ENCODE measurements around the gene GDPD3. TPM values are rescaled to one million over a fixed set of nuclear protein-coding genes. Genes with fewer than 3 reads are reported as not detected.

The GDPD3 gene
- total and polyA plus RNA-seq, 9 of the 15 experiments (the other 6 are each of a cell fraction or from before 2014, with no cell fraction given), result 0.47 to 3.9 (median 1.1) TPM

DNA sequence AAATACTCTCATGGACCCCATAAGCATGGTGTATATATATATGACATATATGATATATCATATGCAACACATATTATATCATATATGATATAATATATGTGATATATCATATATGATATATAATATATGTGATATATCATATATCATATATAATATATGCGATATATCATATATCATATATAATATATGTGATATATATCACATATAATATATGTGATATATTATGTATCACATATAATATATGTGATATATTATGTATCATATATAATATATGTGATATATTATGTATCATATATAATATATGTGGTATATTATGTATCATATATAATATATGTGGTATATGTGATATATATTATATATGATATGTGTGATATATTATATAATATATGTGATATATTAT is 31.6 kb upstream of the GDPD3 start:
- WGBS (ENCODE audit: insufficient coverage, low coverage, missing lambda C conversion rate), result 0% methylated on average over 1 of the region's 1 CpG
- Histone ChIP-seq H3K4me1 (replicated peaks in 1 of 2; ENCODE audit: control insufficient read depth in 2 of 2, insufficient read depth in 2 of 2, low read length in 2 of 2) (peaks cover under 1 to 5% of the 10 kb centered on the region in 2 experiments; a peak in 4 of 5 replicates), H3K27me3 (ENCODE audit: control insufficient read depth in 2 of 2, insufficient read depth in 2 of 2, low read length in 2 of 2) (no peaks in the 10 kb centered on the region), H3K4me2 (ENCODE audit: insufficient read depth, low read length) (no peak overlapping the region), H4K20me1 (replicated peaks; ENCODE audit: control insufficient read depth, insufficient read depth, low read length) (no peaks in the 10 kb centered on the region), H3K36me3 (ENCODE audit: control insufficient read depth, insufficient read depth, low read length) (no peaks in the 10 kb centered on the region), H3K27ac (ENCODE audit: extremely low read depth, low read depth, low read length) (no peak overlapping the region), H2AFZ (ENCODE audit: low read depth, low read length) (no peak overlapping the region), H3K4me3 (no peak overlapping the region), H3K9ac (ENCODE audit: insufficient read depth in 1 of 2, low read depth in 2 of 2, low read length in 2 of 2) (no peak overlapping the region), H3K79me2 (ENCODE audit: control insufficient read depth, insufficient read depth, low read length) (no peaks in the 10 kb centered on the region), H3K9me3 (replicated peaks; ENCODE audit: control insufficient read depth, insufficient read depth, low read depth, low read length) (peaks cover 8% of the 10 kb centered on the region; the same call in 1 of the 2 replicates), H3K9me1 (ENCODE audit: control insufficient read depth, insufficient read depth, low read length) (no peaks in the 10 kb centered on the region)
- POLR2A ChIA-PET, result interaction anchor here (1.1 kb wide), 1 partner anchor 8 kb away, joined by 5 read pairs; no protein-coding TSS in a partner anchor
- in situ Hi-C loops (cut with MboI) (loop anchor here (25.0 kb wide), 1 partner anchor 683 kb away; the partner anchor contains the start of genes BOLA2, SLX1B and SULT1A4), intact Hi-C loops (cut with micrococcal nuclease) (no loop called here)
- no peak for TF ChIP-seq ZNF146 (CRISPR knock-in tag; IDR thresholded peaks at IDR 0.05; ENCODE audit: unreplicated experiment)
- TF ChIP-seq SRSF3 (IDR thresholded peaks at IDR 0.05; ENCODE audit: insufficient read depth, low read length), result no peak
- no peak for TF ChIP-seq ZNF212 (CRISPR knock-in tag; IDR thresholded peaks at IDR 0.05)
- TF ChIP-seq, protein P1, sequence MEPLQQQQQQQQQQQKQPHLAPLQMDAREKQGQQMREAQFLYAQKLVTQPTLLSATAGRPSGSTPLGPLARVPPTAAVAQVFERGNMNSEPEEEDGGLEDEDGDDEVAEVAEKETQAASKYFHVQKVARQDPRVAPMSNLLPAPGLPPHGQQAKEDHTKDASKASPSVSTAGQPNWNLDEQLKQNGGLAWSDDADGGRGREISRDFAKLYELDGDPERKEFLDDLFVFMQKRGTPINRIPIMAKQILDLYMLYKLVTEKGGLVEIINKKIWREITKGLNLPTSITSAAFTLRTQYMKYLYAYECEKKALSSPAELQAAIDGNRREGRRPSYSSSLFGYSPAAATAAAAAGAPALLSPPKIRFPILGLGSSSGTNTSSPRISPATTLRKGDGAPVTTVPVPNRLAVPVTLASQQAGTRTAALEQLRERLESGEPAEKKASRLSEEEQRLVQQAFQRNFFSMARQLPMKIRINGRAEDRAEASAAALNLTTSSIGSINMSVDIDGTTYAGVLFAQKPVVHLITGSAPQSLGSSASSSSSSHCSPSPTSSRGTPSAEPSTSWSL (CRISPR knock-in tag; IDR thresholded peaks at IDR 0.05; ENCODE audit: borderline replicate concordance), result no peak
- no peak for TF ChIP-seq TAF1 (IDR thresholded peaks at IDR 0.05; ENCODE audit: control insufficient read depth, extremely low read depth, insufficient read depth, low read length, severe bottlenecking)
- TF ChIP-seq SIX5 (IDR thresholded peaks at IDR 0.05; ENCODE audit: borderline replicate concordance in 1 of 2, insufficient read depth in 1 of 2, low read depth in 1 of 2, low read length in 2 of 2), result no peak
- TF ChIP-seq NRF1 (conservative IDR thresholded peaks at IDR 0.05 in 1 of 2, IDR thresholded peaks at IDR 0.05 in 1 of 2), result no peak
- peak in 1 of 2 experiments; percentile 98 for TF ChIP-seq NCOA2 (IDR thresholded peaks at IDR 0.05; ENCODE audit: partially characterized antibody in 2 of 2)
- no peak for ATAC-seq
- no peak for FAIRE-seq
- no TSS peak for BruUV-seq (replicated peaks)
- CTCF ChIA-PET (ENCODE audit: low intra/inter-chr PET ratio), result interaction anchor here (0.6 kb wide), 1 partner anchor 273 kb away, joined by 4 read pairs; no protein-coding TSS in a partner anchor
- DNase-seq (ENCODE audit: extremely low read depth in 1 of 4, low spot score in 3 of 4), result no peak

All from K562 (cell line).